ENCODE measurements around the gene TAS2R20. TPM values are rescaled to one million over a fixed set of nuclear protein-coding genes. Genes with fewer than 3 reads are reported as not detected.

TAS2R20 gene
- total and polyA plus RNA-seq, 2 of the 13 experiments (the other 11 are each of a cell fraction or from before 2014, with no cell fraction given), result 0.54 to 2.9 TPM

DNA sequence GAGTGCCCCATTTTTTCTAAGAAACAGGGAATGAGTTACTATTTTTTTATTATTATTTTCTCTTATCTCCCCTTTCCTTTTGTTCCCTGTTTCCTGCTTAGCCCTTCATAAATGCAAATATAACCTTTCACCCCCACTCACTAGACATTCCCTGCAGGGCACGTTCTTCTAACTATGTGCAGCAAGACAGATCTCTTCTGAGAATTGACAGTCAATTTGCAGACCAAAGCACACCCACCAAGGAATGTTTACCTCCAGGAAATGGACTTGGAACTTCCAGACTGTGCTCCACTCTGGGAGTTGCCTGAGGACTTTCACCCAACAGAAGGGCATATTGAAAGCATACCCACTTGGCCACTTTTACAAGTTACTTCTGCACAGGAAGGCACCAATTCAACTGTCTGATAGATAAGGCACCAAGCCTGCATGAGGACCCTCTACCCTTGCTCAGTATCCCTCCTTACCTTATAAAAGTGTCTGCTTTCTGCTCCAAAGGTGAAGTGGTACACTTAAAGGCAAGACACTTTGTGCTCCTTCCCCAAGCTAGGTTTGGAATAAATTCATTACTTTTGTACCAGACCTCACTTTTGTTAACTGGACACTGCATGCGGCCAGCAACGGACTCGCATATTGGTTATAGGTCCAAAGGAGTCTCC is 17.8 kb upstream of the TAS2R20 start (continued):
- TF ChIP-seq AHDC1 (CRISPR knock-in tag; IDR thresholded peaks at IDR 0.05; ENCODE audit: borderline replicate concordance) (peak; percentile 97; the same call in 1 of the 2 replicates), ASH2L (IDR thresholded peaks at IDR 0.05; ENCODE audit: insufficient read length, low read depth, low read length) (no peak), ZNF225 (CRISPR knock-in tag; IDR thresholded peaks at IDR 0.05) (no peak), ZNF329 (CRISPR knock-in tag; IDR thresholded peaks at IDR 0.05; ENCODE audit: low read depth) (no peak), ZNF138 (CRISPR knock-in tag; IDR thresholded peaks at IDR 0.05; ENCODE audit: low read depth) (no peak), HNF4A (CRISPR knock-in tag; IDR thresholded peaks at IDR 0.05) (peak; percentile 95), SPEN (CRISPR knock-in tag; IDR thresholded peaks at IDR 0.05; ENCODE audit: low read depth) (peak; percentile 49; the same call in 1 of the 2 replicates), FUBP1 (CRISPR knock-in tag; IDR thresholded peaks at IDR 0.05; ENCODE audit: borderline replicate concordance) (no peak), ZNF7 (CRISPR knock-in tag; IDR thresholded peaks at IDR 0.05) (no peak), ETS1 (CRISPR knock-in tag; IDR thresholded peaks at IDR 0.05) (no peak), ZNF264 (CRISPR knock-in tag; IDR thresholded peaks at IDR 0.05) (peak; percentile 54; the same call in 1 of the 2 replicates), ZNF549 (CRISPR knock-in tag; IDR thresholded peaks at IDR 0.05) (no peak), TBX3 (IDR thresholded peaks at IDR 0.05; ENCODE audit: borderline replicate concordance) (no peak), ZFY (CRISPR knock-in tag; IDR thresholded peaks at IDR 0.05) (no peak), ZNF251 (CRISPR knock-in tag; IDR thresholded peaks at IDR 0.05) (no peak)
- TF ChIP-seq, protein P1, sequence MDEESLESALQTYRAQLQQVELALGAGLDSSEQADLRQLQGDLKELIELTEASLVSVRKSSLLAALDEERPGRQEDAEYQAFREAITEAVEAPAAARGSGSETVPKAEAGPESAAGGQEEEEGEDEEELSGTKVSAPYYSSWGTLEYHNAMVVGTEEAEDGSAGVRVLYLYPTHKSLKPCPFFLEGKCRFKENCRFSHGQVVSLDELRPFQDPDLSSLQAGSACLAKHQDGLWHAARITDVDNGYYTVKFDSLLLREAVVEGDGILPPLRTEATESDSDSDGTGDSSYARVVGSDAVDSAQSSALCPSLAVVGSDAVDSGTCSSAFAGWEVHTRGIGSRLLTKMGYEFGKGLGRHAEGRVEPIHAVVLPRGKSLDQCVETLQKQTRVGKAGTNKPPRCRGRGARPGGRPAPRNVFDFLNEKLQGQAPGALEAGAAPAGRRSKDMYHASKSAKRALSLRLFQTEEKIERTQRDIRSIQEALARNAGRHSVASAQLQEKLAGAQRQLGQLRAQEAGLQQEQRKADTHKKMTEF (CRISPR knock-in tag; IDR thresholded peaks at IDR 0.05), result peak; percentile 86
- TF ChIP-seq, protein P2, sequence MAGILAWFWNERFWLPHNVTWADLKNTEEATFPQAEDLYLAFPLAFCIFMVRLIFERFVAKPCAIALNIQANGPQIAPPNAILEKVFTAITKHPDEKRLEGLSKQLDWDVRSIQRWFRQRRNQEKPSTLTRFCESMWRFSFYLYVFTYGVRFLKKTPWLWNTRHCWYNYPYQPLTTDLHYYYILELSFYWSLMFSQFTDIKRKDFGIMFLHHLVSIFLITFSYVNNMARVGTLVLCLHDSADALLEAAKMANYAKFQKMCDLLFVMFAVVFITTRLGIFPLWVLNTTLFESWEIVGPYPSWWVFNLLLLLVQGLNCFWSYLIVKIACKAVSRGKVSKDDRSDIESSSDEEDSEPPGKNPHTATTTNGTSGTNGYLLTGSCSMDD (CRISPR knock-in tag; IDR thresholded peaks at IDR 0.05), result no peak
- TF ChIP-seq, protein P3, sequence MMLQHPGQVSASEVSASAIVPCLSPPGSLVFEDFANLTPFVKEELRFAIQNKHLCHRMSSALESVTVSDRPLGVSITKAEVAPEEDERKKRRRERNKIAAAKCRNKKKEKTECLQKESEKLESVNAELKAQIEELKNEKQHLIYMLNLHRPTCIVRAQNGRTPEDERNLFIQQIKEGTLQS (CRISPR knock-in tag; IDR thresholded peaks at IDR 0.05), result no peak

Data from HepG2 (cell line).